Activated CD4-positive, CD25-positive, alpha-beta regulatory T cell treated with anti-CD3 and anti-CD28 coated beads, Interleukin-2, amount 50 U/mL, for 72 hours (primary cell): ENCODE data around the gene SLC23A2.
"Not testable (repeated sequence)": the region's sequence is repeated elsewhere in the genome, so short reads cannot be mapped to it uniquely, and the experiment has no call there.

ENCODE experiments used
- DNase-seq: peaks from one replicate; pipeline ENCODE4 v3.0.0; 2021

SLC23A2 gene

GRCh38 chr20:4926531-4927156, 74.7 kb downstream of the SLC23A2 start:
- DNase-seq: no peak

GRCh38 chr20:4925842-4926530, 75.3 kb downstream of the SLC23A2 start:
- no peak for DNase-seq

- no peak for DNase-seq
Measured at GRCh38 chr20:4924446-4924845, 76.9 kb downstream of the SLC23A2 start.

- DNase-seq: no peak
Measured at GRCh38 chr20:4924032-4924431, 77.3 kb downstream of the SLC23A2 start.

DNA sequence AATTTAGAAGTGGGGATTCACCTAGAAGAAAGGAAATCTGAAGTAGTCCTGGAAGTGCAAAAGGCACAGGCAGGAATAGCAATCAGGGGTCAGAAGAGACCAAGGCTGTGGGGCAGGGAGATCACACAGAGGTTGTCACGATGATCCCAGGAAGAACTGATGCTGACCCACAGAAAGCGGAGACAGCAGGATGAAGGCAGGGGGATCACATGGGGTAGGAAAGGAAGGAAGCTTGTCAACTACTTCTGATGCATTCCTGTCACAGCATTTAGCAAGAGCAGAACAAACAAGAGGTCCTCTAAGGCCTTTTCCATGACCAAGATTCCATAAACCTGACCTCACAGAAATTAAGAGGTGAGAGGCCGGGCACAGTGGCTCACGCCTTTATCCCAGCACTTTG, 79.1 kb downstream of the SLC23A2 start:
- no peak for DNase-seq

DNA sequence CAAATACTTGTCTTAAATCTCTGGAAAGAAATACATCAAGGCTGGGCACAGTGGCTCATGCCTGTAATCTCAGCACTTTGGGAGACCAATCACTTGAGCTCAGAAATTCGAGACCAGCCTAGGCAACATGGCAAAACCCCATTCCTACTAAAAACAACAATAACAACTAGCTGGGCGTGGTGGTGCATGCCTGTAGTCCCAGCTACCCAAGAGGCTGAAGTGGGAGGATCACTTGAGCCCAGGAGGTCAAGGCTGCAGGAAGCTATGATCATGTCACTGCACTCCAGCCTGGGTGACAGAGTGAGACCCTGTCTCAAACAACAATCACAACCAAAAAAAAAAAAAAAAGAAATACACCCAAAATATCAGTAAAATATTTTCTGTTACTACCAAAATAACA, 80.0 kb downstream of the SLC23A2 start:
- not testable (repeated sequence) for DNase-seq

DNA sequence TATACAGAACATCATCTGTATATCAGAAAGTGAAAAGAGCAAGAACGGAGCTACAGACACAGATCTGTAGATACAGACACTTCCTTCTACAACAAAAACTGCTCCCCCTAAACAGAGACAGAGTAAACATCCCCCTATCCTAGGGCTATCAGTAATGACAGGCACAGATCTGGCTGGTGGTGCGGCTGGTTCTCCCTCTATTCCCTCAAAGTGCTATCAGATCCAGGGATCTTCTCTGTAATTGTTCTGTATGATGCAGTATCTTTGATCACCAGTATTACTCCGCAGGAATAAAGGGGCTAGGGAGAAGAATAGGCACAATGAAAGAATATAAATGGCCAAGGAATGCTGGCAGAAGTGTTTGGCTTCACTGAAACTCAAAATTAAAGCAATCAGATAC, 80.7 kb downstream of the SLC23A2 start:
- DNase-seq: no peak

- DNase-seq: no peak
Measured at GRCh38 chr20:4920131-4920530, 81.2 kb downstream of the SLC23A2 start.

DNA sequence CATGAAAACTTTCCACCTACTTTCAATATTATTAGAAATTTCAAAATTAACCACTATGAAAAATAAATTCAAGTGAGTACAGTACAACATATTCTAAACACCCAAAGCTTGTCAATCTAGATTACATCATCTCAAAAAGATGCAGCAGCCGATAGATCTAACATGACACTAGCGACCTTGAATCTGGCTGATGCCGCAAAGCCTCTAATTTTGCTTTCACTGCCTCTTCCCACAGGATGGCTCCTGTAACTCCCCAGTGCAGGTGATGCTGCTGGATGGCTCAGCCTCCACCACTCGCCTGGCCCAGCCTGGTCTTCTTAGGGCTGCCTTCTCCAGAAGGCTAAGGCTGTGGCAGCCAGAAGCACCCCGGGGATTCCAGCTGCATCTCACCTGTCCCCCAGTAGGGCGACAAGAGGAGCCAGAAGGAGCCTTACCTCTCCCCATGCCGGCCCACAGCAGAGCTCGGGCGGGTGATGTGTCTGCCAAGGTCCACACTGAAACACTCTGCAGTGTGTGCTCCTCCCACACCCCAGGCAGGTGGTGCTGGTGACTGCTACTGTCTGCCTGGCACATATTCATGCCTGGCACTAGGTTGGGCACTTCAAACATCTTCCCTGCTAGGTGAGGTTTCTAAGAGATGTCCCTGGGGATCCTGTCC, 82.1 kb downstream of the SLC23A2 start:
- no peak for DNase-seq

DNA sequence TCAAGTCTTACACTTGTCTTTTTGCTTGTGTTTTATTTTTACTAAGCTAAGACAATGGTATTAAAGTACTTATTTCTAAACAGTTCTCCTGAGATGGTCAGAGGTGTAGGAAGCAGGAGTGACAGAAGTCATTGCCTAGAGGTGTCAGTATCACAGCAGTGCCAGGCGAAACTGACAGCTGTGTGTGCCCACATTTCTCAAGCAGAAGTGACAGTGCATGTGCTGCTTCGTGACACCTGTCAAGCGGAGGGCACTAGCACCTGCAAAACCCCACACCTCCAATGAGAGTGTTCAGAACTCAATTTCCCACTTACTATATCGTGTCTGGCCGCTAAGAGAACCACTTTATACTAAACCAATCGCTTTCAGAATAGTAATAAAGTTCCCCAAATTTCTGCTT, 82.8 kb downstream of the SLC23A2 start:
- no peak for DNase-seq

- DNase-seq: no peak
Measured at GRCh38 chr20:4916971-4917881, 84.1 kb downstream of the SLC23A2 start.

DNA sequence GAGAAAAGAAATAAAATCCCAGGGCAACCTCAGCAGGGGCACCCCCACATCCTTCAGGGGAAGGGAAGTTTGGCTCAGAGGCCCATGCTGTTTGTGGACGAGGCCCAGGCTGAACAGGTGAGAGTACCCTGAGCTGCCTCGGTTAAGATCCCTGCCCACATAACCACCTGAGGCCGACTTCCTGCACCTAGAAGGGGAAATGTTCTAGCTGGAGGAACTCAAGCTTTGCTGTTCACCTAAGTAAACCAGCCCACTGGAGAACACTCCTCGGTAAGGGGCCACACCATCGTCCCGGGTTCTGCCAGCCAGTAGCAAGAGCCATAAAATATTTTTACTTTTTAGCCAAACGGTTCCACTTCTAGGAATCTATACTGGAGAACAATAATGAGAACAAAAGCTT, 88.2 kb downstream of the SLC23A2 start:
- no peak for DNase-seq

GRCh38 chr20:4912380-4913142, 88.7 kb downstream of the SLC23A2 start:
- no peak for DNase-seq

GRCh38 chr20:4910951-4911350, 90.4 kb downstream of the SLC23A2 start:
- no peak for DNase-seq

DNA sequence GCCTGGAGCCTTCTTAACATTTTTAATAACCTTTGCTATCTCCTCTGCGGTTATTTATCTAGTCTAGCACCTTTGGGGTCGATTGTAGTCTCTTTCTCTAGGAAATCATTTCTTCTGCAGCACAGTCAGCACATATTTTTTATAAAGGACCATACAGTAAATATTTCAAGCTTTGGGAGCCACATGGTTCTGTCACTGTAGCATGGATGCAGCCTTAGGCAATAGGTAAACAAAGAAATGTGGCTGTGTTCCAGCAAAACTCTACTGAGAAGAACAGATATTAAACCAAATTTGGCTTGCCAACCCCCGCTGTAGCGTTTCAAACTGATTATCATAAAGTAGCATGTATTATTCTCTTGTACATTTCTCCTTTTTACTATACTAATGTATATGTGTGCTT, 95.7 kb downstream of the SLC23A2 start:
- DNase-seq: no peak

DNA sequence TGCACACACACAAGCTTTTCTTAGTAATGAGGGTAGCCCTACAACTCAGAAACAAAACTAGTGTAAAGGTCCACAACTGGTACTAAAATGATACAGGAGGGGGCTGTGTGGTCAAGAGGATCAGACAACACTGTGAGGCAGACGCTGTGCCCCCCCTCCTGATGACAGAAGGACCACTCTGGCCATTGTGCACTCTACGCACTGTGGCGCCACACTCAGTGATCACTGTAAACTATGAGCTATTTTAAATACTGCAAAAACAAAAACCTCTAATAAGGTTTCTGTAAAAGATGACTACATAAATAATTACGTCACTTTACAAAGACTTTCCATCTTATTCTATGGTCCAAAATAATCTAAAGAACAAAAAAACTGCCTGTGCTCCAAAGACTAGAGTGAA, 96.1 kb downstream of the SLC23A2 start:
- no peak for DNase-seq

DNA sequence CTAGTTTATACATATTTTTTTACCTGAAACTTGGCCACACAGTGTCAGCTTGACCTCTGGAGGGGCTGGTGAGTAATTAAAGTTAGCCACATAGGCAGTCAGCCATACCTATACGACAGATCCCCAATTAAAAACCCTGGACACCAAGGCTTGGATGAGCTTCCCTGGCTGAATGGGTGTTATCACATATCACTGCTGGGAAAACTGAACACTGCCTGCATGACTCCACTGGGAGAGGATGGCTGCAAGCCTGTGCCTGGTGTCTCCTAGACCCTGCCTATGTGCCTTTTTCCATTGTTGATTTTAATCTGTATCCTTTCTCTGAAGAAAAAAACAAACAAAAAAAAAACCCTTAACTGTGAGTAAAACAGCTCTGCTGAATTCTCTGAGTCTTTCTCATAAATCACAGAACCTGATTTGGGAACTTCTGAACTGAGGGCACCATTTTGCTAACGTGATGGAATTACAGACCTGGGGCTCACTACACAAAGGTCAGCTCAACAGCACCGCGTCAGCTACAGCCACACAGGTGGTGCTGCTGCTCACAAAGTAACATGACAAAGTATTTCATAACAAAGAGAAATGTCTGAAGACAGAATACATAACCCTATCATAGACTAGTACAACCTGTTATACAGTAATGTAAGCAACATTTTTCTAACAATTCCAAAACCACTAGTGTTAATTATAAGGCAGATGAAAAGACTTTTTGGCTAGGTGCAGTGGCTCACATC, 97.0 kb downstream of the SLC23A2 start:
- no peak for DNase-seq

DNA sequence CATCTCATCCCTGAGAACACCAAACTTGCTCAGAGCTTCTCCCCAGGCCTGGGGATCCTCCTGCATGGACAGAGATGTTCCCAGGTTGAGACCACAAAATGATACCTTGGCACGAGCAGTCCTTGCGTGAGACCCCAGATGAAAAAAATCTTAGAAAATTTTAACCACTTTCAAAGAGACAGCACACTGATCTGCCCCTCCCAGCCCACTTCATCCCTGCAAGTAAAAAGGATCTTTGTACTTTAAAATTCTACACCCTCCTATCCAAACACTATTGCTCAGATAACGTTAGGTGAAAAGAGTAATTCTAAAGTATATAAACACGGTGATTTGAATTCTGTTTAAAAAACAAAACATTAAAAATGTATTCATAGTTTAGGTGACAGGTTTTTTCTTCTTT, 98.5 kb downstream of the SLC23A2 start:
- no peak for DNase-seq

- no peak for DNase-seq
Measured at GRCh38 chr20:4901031-4901818, 100.1 kb downstream of the SLC23A2 start.

GRCh38 chr20:4898282-4899244, 102.7 kb downstream of the SLC23A2 start:
- no peak for DNase-seq
